ENCODE data around the gene CCDC3. TPM values are rescaled to one million over a fixed set of nuclear protein-coding genes. Genes with fewer than 3 reads are reported as not detected.

The CCDC3 gene
- total and polyA plus RNA-seq, 2 of the 8 experiments (the other 6 are each of a cell fraction or from before 2014, with no cell fraction given), result 3.4 to 3.7 TPM

DNA sequence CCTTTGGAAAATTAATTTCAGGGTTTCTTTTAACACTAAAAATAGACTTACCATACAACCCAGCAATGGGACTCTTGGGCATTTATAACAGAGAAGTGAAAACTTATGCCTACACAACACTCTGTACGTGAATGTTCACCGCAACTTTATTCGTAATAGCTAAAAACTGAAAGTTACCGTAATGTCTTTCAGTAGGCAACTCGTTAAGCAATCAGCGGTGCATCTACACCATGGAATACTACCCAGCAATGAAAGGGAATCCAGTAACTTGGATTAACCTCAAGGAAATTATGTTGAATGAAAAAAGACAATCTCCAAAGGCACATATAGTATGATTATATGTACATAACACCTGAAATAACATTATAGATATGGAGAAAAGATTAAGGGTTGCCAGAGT is 16.2 kb downstream of the CCDC3 start:
- Histone ChIP-seq H3K4me1 (replicated peaks in 1 of 4; ENCODE audit: control insufficient read depth in 3 of 4, insufficient read depth in 4 of 4, low read length in 3 of 4) (no peaks in the 10 kb centered on the region), H4K8ac (ENCODE audit: extremely low read depth, insufficient read depth, low read length) (no peak overlapping the region), H4K20me1 (replicated peaks in 1 of 2; ENCODE audit: control insufficient read depth in 1 of 2, insufficient read depth in 2 of 2, low read length in 2 of 2) (no peaks in the 10 kb centered on the region), H2BK15ac (ENCODE audit: low read length) (no peak overlapping the region), H3K27me3 (replicated peaks in 1 of 4; ENCODE audit: control insufficient read depth in 3 of 4, extremely low read depth in 1 of 4, insufficient read depth in 3 of 4, low read length in 3 of 4) (no peaks in the 10 kb centered on the region), H3K23ac (ENCODE audit: insufficient read length) (no peak overlapping the region), H3K18ac (ENCODE audit: extremely low read depth, low read length) (no peak overlapping the region), H3K4me3 (ENCODE audit: extremely low read depth in 1 of 4, insufficient read depth in 2 of 4, low read depth in 3 of 4, low read length in 4 of 4) (no peak overlapping the region), H2BK12ac (ENCODE audit: low read depth, low read length) (no peak overlapping the region), H2BK120ac (replicated peaks; ENCODE audit: low read depth, low read length) (no peak overlapping the region), H3K14ac (ENCODE audit: insufficient read length) (no peak overlapping the region), H2AK5ac (ENCODE audit: low read depth, low read length) (no peak overlapping the region), H2BK20ac (ENCODE audit: low read length) (no peak overlapping the region), H2AFZ (ENCODE audit: low read length) (no peak overlapping the region), H3K9ac (replicated peaks in 1 of 4; ENCODE audit: extremely low read depth in 1 of 4, low read depth in 3 of 4, low read length in 3 of 4) (no peak overlapping the region), H3K4me2 (ENCODE audit: insufficient read depth in 1 of 2, low read depth in 2 of 2, low read length in 2 of 2) (no peak overlapping the region), H4K91ac (replicated peaks; ENCODE audit: insufficient read length, low read length) (no peak overlapping the region), H3K56ac (replicated peaks; ENCODE audit: insufficient read length, low read depth, low read length) (no peak overlapping the region), H3K9me3 (ENCODE audit: insufficient read depth in 2 of 2, low read depth in 1 of 2, low read length in 1 of 2) (no peaks in the 10 kb centered on the region), H3K27ac (ENCODE audit: low read depth, low read length) (no peak overlapping the region), H3K23me2 (ENCODE audit: low read depth, low read length) (no peaks in the 10 kb centered on the region), H2BK5ac (ENCODE audit: low read depth, low read length) (no peak overlapping the region), H3K79me2 (ENCODE audit: control insufficient read depth in 1 of 2, insufficient read depth in 2 of 2, low read length in 2 of 2) (no peaks in the 10 kb centered on the region), H3K36me3 (ENCODE audit: control insufficient read depth in 2 of 4, insufficient read depth in 4 of 4, low read length in 3 of 4) (no peaks in the 10 kb centered on the region), H4K5ac (ENCODE audit: insufficient read length, low read depth, low read length) (no peak overlapping the region), H3K4ac (replicated peaks; ENCODE audit: insufficient read length, low read depth, low read length) (no peak overlapping the region), H3K79me1 (ENCODE audit: low read depth, low read length) (no peaks in the 10 kb centered on the region)
- DNase-seq (ENCODE audit: low read depth in 1 of 2, low spot score in 2 of 2), result no peak
- POLR2A ChIA-PET (ENCODE audit: partially characterized antibody), result no interaction called here
- CTCF ChIA-PET (ENCODE audit: partially characterized antibody), result interaction anchor here (0.8 to 0.9 kb wide), 2 partner anchors 11 kb away, joined by 3 to 4 read pairs; no protein-coding TSS in a partner anchor
- 94% methylated on average over 6 of the region's 6 CpGs; no CpG with 5 or more reads in 1 of the 2 experiments for WGBS, 2 experiments (ENCODE audit: extremely low coverage in 1 of 2, insufficient coverage in 1 of 2, insufficient read length in 1 of 2, insufficient replicate concordance in 2 of 2, low coverage in 1 of 2, low lambda C conversion rate in 2 of 2, missing lambda C conversion rate in 1 of 2)
- no peak for FAIRE-seq
- TF ChIP-seq CHD2 (IDR thresholded peaks at IDR 0.05; ENCODE audit: low read length) (no peak), MAX (IDR thresholded peaks at IDR 0.05) (no peak)

All from H1 (cell line).